ENCODE measurements around the gene TMED5.

DNA sequence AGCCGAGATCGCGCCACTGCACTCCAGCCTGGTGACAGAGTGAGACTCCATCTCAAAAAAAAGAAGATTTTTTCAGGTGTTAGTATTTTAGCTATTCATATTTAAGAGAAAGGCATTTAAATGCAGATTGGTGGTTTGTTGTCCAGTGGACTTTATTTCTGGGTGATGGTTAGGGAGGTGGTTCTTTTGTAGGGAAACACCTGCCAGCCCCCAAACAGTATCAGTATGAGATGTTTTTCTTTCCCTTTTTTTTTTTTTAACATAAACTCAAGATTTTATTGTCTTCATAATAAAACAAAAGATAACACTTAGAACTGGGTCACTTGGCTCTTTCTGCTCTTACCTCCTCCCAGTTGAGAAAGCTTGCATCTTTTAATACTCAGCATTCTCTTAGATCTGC, 10.2 kb upstream of the TMED5 start:
- TF ChIP-seq CTCF (IDR thresholded peaks at IDR 0.05) (no peak), EP300 (IDR thresholded peaks at IDR 0.05; ENCODE audit: low read depth) (no peak), POLR2A (IDR thresholded peaks at IDR 0.05) (no peak), POLR2AphosphoS5 (IDR thresholded peaks at IDR 0.05) (no peak)

Measured in transverse colon (tissue), 4 donors.